Measurements from ENCODE around the gene FGD5. TPM values are rescaled to one million over a fixed set of nuclear protein-coding genes. Genes with fewer than 3 reads are reported as not detected.

Gene FGD5
- total and polyA plus RNA-seq, 7 experiments from 2014 or later, result 0.37 TPM; not detected in 6

DNA sequence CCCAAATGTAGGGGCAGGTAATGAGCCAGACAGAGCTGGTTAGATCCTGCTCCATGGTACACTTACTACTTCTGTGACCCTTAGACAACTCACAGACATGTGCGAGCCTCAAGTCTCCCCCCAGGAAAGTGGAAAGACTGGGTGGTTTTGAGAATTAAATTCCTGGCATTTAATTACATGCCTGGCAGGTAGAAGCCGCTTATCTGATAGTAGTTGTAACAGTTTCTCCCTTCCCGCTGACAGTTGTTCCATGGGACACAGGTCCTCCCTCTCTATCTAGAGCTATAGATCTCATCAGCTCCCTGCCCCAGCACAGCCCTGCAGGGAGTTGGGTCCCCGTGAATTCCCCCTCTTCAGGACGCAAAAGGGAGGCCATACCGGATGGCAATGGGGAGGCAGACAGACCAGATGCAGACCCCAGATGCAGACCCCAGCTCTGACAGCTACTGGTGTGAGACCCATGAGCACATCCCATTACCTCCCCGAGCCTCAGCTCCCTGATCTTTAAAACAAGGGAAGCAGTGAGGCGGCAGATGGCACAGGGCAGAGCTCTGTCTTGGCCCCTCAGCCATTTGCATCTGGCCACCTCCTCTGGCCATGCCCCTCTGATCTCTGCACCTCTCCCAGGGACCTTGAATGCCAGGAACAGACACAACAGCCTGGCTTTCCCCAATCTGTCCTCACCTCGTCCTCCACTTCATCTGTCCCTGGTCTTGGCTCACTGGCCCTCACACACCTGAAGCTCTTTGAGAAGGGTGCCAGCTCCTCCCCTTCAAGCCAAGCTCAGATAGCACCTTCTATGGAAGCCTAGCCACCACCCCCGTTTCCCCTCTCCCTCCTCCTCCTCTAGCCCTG, 94.5 kb downstream of the FGD5 start:
- ATAC-seq (no peak), DNase-seq (no peak)
- peaks cover 0 to 11% (median 0%) of the 10 kb centered on the region in 5 donors for H3K27me3 Mint-ChIP-seq
- intact Hi-C loops (cut with micrococcal nuclease), result no loop called here
- H3K36me3 ChIP-seq (ENCODE audit: control insufficient read depth in 2 of 3, insufficient read depth in 3 of 3, low read length in 3 of 3), result no peaks in the 10 kb centered on the region
- no peaks in the 10 kb centered on the region for H3K4me1 ChIP-seq (ENCODE audit: control insufficient read depth in 2 of 2, insufficient read depth in 2 of 2, low read length in 2 of 2)
- H3K9me3 ChIP-seq (ENCODE audit: control insufficient read depth in 2 of 3, low read length in 3 of 3), result no peaks in the 10 kb centered on the region
- no peak overlapping the region for H3K27ac Mint-ChIP-seq
- no peak overlapping the region for H3K27ac ChIP-seq (ENCODE audit: low read depth, low read length)
- H3K36me3 Mint-ChIP-seq, result no peaks in the 10 kb centered on the region
- no peaks in the 10 kb centered on the region for H3K4me1 Mint-ChIP-seq
- POLR2A ChIA-PET, result interaction anchor here (0.7 to 1.1 kb wide), 2 partner anchors 11 to 34 kb away, joined by 5 to 6 read pairs; no protein-coding TSS in a partner anchor
- H3K4me3 Mint-ChIP-seq, result no peak overlapping the region
- H3K27me3 ChIP-seq (ENCODE audit: control insufficient read depth in 2 of 2, insufficient read depth in 2 of 2, low read length in 2 of 2), result no peaks in the 10 kb centered on the region
- H3K9me3 Mint-ChIP-seq, result peaks cover 0 to 1% (median 0%) of the 10 kb centered on the region in 11 donors
- CTCF ChIA-PET, result interaction anchor here (0.6 to 2.0 kb wide), 6 partner anchors 13 to 270 kb away, joined by 3 to 7 read pairs (median 4); no protein-coding TSS in a partner anchor
- H3K4me3 ChIP-seq (ENCODE audit: low read length), result no peak overlapping the region

DNA sequence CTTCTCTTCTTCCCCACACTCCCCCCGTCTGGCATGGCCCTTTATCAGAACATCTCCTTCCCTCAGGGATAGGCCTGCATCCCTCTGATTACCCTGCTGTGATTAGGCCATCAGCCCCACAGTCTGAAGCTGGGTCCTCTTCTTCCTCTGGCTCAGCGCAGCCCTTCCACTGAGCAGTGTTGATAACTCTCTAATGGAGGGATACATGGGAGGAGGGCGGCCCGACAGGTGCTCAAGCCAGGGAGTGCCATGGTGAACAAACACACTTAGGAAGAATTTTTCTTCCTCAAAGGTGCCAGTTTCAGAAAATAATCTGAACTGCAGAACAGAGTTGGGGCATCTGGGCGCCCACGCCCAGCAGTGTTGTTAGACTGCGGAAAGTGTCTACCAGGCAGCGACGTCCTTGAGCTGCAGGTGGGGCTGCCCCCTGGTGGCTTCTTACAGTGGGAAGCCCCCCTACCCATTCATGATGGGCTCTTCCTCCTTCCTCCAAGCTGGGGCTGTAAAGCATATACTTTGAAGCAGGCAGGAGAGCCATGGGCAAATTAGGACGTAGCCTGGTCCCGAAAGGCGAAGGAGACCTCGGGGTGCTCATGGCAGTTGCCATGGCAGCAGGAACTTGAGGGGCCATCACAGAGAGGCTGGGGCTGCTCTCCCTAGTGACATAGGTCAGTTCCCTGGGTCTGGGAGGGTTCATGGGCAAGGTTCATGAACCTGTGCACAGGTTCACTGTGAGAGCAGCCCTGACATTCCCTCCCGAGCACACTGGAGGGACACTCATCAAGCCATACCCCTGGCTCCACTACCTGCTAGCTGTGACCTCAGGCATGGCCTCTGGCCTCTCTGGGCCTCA, 95.4 kb downstream of the FGD5 start:
- no peak overlapping the region for H3K27ac ChIP-seq (ENCODE audit: low read depth, low read length)
- POLR2A ChIA-PET, result interaction anchor here (1.1 kb wide), 1 partner anchor 34 kb away, joined by 6 read pairs; no protein-coding TSS in a partner anchor
- H3K9me3 ChIP-seq (ENCODE audit: control insufficient read depth in 2 of 3, low read length in 3 of 3), result no peaks in the 10 kb centered on the region
- Mint-ChIP-seq H3K4me3 (no peak overlapping the region), H3K9me3 (peaks cover 0 to 1% (median 0%) of the 10 kb centered on the region in 11 donors), H3K27ac (no peak overlapping the region), H3K4me1 (no peaks in the 10 kb centered on the region), H3K27me3 (peaks cover 0 to 10% (median 0%) of the 10 kb centered on the region in 5 donors), H3K36me3 (no peaks in the 10 kb centered on the region)
- DNase-seq (no peak), ATAC-seq (no peak)
- H3K4me1 ChIP-seq (ENCODE audit: control insufficient read depth in 2 of 2, insufficient read depth in 2 of 2, low read length in 2 of 2), result no peaks in the 10 kb centered on the region
- no peaks in the 10 kb centered on the region for H3K36me3 ChIP-seq (ENCODE audit: control insufficient read depth in 2 of 3, insufficient read depth in 3 of 3, low read length in 3 of 3)
- no peak overlapping the region for H3K4me3 ChIP-seq (ENCODE audit: low read length)
- no peaks in the 10 kb centered on the region for H3K27me3 ChIP-seq (ENCODE audit: control insufficient read depth in 2 of 2, insufficient read depth in 2 of 2, low read length in 2 of 2)
- intact Hi-C loops (cut with micrococcal nuclease), result no loop called here
- CTCF ChIA-PET, result interaction anchor here (1.6 to 2.0 kb wide), 2 partner anchors 12 to 123 kb away, joined by 4 to 7 read pairs; no protein-coding TSS in a partner anchor

GRCh38 chr3:14914779-14915117, 96.0 kb downstream of the FGD5 start:
- no peak for ATAC-seq
- Mint-ChIP-seq H3K36me3 (no peaks in the 10 kb centered on the region), H3K4me3 (no peak overlapping the region), H3K27ac (no peak overlapping the region), H3K27me3 (peaks cover 0 to 10% (median 0%) of the 10 kb centered on the region in 5 donors), H3K4me1 (no peaks in the 10 kb centered on the region), H3K9me3 (peaks cover 0 to 1% (median 0%) of the 10 kb centered on the region in 11 donors)
- CTCF ChIA-PET, result interaction anchor here (2.0 to 2.2 kb wide), 2 partner anchors 32 to 124 kb away, joined by 7 to 10 read pairs; no protein-coding TSS in a partner anchor
- DNase-seq, result no peak
- intact Hi-C loops (cut with micrococcal nuclease), result loop anchor here in 1 of 2 donors (1.0 kb wide), 1 partner anchor 35 kb away; no protein-coding TSS in a partner anchor
- POLR2A ChIA-PET, result no interaction called here
- Histone ChIP-seq H3K4me1 (ENCODE audit: control insufficient read depth in 2 of 2, insufficient read depth in 2 of 2, low read length in 2 of 2) (no peaks in the 10 kb centered on the region), H3K9me3 (ENCODE audit: control insufficient read depth in 2 of 3, low read length in 3 of 3) (no peaks in the 10 kb centered on the region), H3K4me3 (ENCODE audit: low read length) (no peak overlapping the region), H3K27me3 (ENCODE audit: control insufficient read depth in 2 of 2, insufficient read depth in 2 of 2, low read length in 2 of 2) (no peaks in the 10 kb centered on the region), H3K27ac (ENCODE audit: low read depth, low read length) (no peak overlapping the region), H3K36me3 (ENCODE audit: control insufficient read depth in 2 of 3, insufficient read depth in 3 of 3, low read length in 3 of 3) (no peaks in the 10 kb centered on the region)

DNA sequence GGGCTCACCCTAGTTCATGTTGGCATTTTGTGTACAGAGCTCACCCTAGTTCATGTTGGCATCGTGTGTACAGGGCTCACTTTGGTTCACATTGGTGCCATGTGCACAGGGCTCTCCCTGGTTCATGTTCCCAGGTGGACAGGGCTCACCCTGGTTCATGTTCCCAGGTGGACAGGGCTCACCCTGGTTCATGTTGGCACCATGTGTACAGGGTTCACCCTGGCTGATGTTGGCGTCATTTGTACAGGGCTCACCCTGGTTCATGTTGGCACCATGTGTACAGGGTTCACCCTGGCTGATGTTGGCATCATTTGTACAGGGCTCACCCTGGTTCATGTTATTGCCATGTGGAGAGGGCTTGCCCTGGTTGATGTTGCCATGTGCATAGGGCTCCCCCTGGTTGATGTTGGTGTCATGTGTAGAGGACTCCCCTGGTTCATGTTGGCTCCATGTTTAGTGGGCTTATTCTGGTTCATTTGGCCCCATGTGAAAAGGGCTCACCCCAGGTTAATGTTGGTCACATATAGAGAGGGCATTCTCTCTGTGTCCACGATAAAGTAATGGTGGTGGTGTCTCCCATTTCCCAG, 97.0 kb downstream of the FGD5 start:
- Histone ChIP-seq H3K4me1 (ENCODE audit: control insufficient read depth in 2 of 2, insufficient read depth in 2 of 2, low read length in 2 of 2) (no peaks in the 10 kb centered on the region), H3K4me3 (ENCODE audit: low read length) (no peak overlapping the region), H3K9me3 (ENCODE audit: control insufficient read depth in 2 of 3, low read length in 3 of 3) (no peaks in the 10 kb centered on the region), H3K27ac (ENCODE audit: low read depth, low read length) (no peak overlapping the region), H3K27me3 (ENCODE audit: control insufficient read depth in 2 of 2, insufficient read depth in 2 of 2, low read length in 2 of 2) (no peaks in the 10 kb centered on the region), H3K36me3 (ENCODE audit: control insufficient read depth in 2 of 3, insufficient read depth in 3 of 3, low read length in 3 of 3) (no peaks in the 10 kb centered on the region)
- intact Hi-C loops (cut with micrococcal nuclease), result loop anchor here (1.0 kb wide), 5 partner anchors 36 to 282 kb away; no protein-coding TSS in a partner anchor
- DNase-seq, result peak in 5 of 9 donors; percentile 16 to 51 (median 34)
- Mint-ChIP-seq H3K9me3 (peaks cover 0 to 1% (median 0%) of the 10 kb centered on the region in 11 donors), H3K27ac (no peak overlapping the region), H3K27me3 (peaks cover 0 to 10% (median 0%) of the 10 kb centered on the region in 5 donors), H3K4me3 (no peak overlapping the region), H3K4me1 (no peaks in the 10 kb centered on the region), H3K36me3 (no peaks in the 10 kb centered on the region)
- ChIA-PET POLR2A (no interaction called here), CTCF (interaction anchor here (0.5 to 2.2 kb wide), 9 partner anchors 12 to 242 kb away, joined by 3 to 10 read pairs (median 4); no protein-coding TSS in a partner anchor)
- peak; percentile 58 for ATAC-seq

DNA sequence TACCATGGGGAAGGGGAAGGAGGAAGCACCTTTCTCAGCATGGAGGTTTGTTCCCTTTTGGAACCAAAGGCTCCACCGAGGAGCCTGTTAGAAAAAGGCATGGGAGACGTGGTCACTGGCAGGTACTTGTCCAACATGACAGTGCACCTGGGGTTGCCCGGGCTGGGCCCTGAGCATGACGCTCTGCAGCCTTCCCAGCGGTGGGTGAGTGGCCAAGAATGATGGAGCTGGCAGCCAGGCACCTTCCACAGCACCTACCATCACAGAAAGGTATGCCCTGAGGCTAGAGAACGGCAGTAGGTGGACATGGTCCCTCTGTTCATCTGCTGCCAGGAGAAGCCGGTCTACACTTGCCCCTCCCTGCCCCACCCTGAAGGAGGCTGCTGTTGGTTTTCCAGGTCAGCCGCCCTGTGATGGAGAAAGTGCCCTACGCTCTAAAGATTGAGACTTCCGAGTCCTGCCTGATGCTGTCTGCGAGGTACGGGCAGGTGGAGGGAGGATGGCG, 99.6 kb downstream of the FGD5 start:
- Mint-ChIP-seq H3K36me3 (no peaks in the 10 kb centered on the region), H3K4me1 (peaks cover 0 to 4% (median 0%) of the 10 kb centered on the region in 7 donors), H3K27ac (no peak overlapping the region), H3K4me3 (no peak overlapping the region), H3K27me3 (peaks cover 0 to 8% (median 0%) of the 10 kb centered on the region in 5 donors), H3K9me3 (peaks cover 0 to 1% (median 0%) of the 10 kb centered on the region in 11 donors)
- no peak overlapping the region for H3K4me3 ChIP-seq (ENCODE audit: low read length)
- no peaks in the 10 kb centered on the region for H3K4me1 ChIP-seq (ENCODE audit: control insufficient read depth in 2 of 2, insufficient read depth in 2 of 2, low read length in 2 of 2)
- H3K36me3 ChIP-seq (ENCODE audit: control insufficient read depth in 2 of 3, insufficient read depth in 3 of 3, low read length in 3 of 3), result no peaks in the 10 kb centered on the region
- ATAC-seq (no peak), DNase-seq (no peak)
- H3K27me3 ChIP-seq (ENCODE audit: control insufficient read depth in 2 of 2, insufficient read depth in 2 of 2, low read length in 2 of 2), result no peaks in the 10 kb centered on the region
- no peaks in the 10 kb centered on the region for H3K9me3 ChIP-seq (ENCODE audit: control insufficient read depth in 2 of 3, low read length in 3 of 3)
- H3K27ac ChIP-seq (ENCODE audit: low read depth, low read length), result no peak overlapping the region
- intact Hi-C loops (cut with micrococcal nuclease), result no loop called here
- ChIA-PET POLR2A (no interaction called here), CTCF (interaction anchor here (0.6 to 1.0 kb wide), 4 partner anchors 57 to 158 kb away, joined by 3 to 4 read pairs (median 3); no protein-coding TSS in a partner anchor)

GRCh38 chr3:14920536-14920935, 101.8 kb downstream of the FGD5 start:
- ChIA-PET POLR2A (interaction anchor here (1.8 kb wide), 1 partner anchor 269 kb away, joined by 5 read pairs; the partner anchor contains the start of gene CCDC174), CTCF (interaction anchor here (0.6 to 4.1 kb wide), 19 partner anchors 9 to 716 kb away, joined by 3 to 36 read pairs (median 4); partner anchors contain the start of gene NR2C2)
- H3K27me3 Mint-ChIP-seq, result peaks cover 0 to 6% (median 0%) of the 10 kb centered on the region in 5 donors
- peaks cover 0 to 4% (median 0%) of the 10 kb centered on the region in 7 donors for H3K4me1 Mint-ChIP-seq
- intact Hi-C loops (cut with micrococcal nuclease), result loop anchor here (2.0 to 10.0 kb wide), 5 partner anchors 42 to 1024 kb away; no protein-coding TSS in a partner anchor
- Histone ChIP-seq H3K36me3 (ENCODE audit: control insufficient read depth in 2 of 3, insufficient read depth in 3 of 3, low read length in 3 of 3) (no peaks in the 10 kb centered on the region), H3K27ac (ENCODE audit: low read depth, low read length) (no peak overlapping the region), H3K9me3 (ENCODE audit: control insufficient read depth in 2 of 3, low read length in 3 of 3) (no peaks in the 10 kb centered on the region), H3K27me3 (ENCODE audit: control insufficient read depth in 2 of 2, insufficient read depth in 2 of 2, low read length in 2 of 2) (no peaks in the 10 kb centered on the region), H3K4me1 (ENCODE audit: control insufficient read depth in 2 of 2, insufficient read depth in 2 of 2, low read length in 2 of 2) (no peaks in the 10 kb centered on the region), H3K4me3 (ENCODE audit: low read length) (no peak overlapping the region)
- H3K4me3 Mint-ChIP-seq, result no peak overlapping the region
- ATAC-seq (no peak), DNase-seq (no peak)
- H3K9me3 Mint-ChIP-seq, result no peaks in the 10 kb centered on the region
- H3K36me3 Mint-ChIP-seq, result no peaks in the 10 kb centered on the region
- H3K27ac Mint-ChIP-seq, result no peak overlapping the region
